ENCODE data around the gene SCFD2.
"Not testable (repeated sequence)": the region's sequence is repeated elsewhere in the genome, so short reads cannot be mapped to it uniquely, and the experiment has no call there.

The SCFD2 gene

GRCh38 chr4:52848254-52848653 is 517.6 kb downstream of the SCFD2 start:
- DNase-seq (ENCODE audit: low spot score) = no peak

- DNase-seq (ENCODE audit: low spot score) = no peak
These were observed 519.4 kb downstream of the SCFD2 start for GRCh38 chr4:52846502-52846901.

- DNase-seq (ENCODE audit: low spot score) = no peak
These were observed 521.3 kb downstream of the SCFD2 start for GRCh38 chr4:52844596-52844995.

GRCh38 chr4:52843958-52844357 is 521.9 kb downstream of the SCFD2 start:
- DNase-seq (ENCODE audit: low spot score) = peak; percentile 54

- no peak for DNase-seq (ENCODE audit: low spot score)
These were observed 522.5 kb downstream of the SCFD2 start for GRCh38 chr4:52843351-52843750.

- no peak for DNase-seq (ENCODE audit: low spot score)
These were observed 523.1 kb downstream of the SCFD2 start for GRCh38 chr4:52842792-52843191.

- peak; percentile 23 for DNase-seq (ENCODE audit: low spot score)
These were observed 524.0 kb downstream of the SCFD2 start for GRCh38 chr4:52841682-52842456.

- no peak for DNase-seq (ENCODE audit: low spot score)
These were observed 525.1 kb downstream of the SCFD2 start for GRCh38 chr4:52840531-52841370.

- DNase-seq (ENCODE audit: low spot score) = no peak
These were observed 526.9 kb downstream of the SCFD2 start for GRCh38 chr4:52838729-52839586.

- DNase-seq (ENCODE audit: low spot score) = no peak
These were observed 527.9 kb downstream of the SCFD2 start for GRCh38 chr4:52837716-52838558.

- no peak for DNase-seq (ENCODE audit: low spot score)
These were observed 529.2 kb downstream of the SCFD2 start for GRCh38 chr4:52836678-52837077.

GRCh38 chr4:52836120-52836519 is 529.7 kb downstream of the SCFD2 start:
- no peak for DNase-seq (ENCODE audit: low spot score)

- not testable (repeated sequence) for DNase-seq (ENCODE audit: low spot score)
These were observed 531.0 kb downstream of the SCFD2 start for GRCh38 chr4:52834641-52835456.

GRCh38 chr4:52833941-52834525 is 531.8 kb downstream of the SCFD2 start:
- no peak for DNase-seq (ENCODE audit: low spot score)

- DNase-seq (ENCODE audit: low spot score) = no peak
These were observed 540.3 kb downstream of the SCFD2 start for GRCh38 chr4:52825460-52826090.

GRCh38 chr4:52824603-52825459 is 541.0 kb downstream of the SCFD2 start:
- DNase-seq (ENCODE audit: low spot score) = no peak

- no peak for DNase-seq (ENCODE audit: low spot score)
These were observed 541.6 kb downstream of the SCFD2 start for GRCh38 chr4:52824270-52824602.

- no peak for DNase-seq (ENCODE audit: low spot score)
These were observed 542.2 kb downstream of the SCFD2 start for GRCh38 chr4:52823702-52824092.

All from putamen (tissue), 1 donor.